ENCODE results near the gene C15orf61.

The C15orf61 gene

GRCh38 chr15:67495585-67495984 lies 25.3 kb upstream of the C15orf61 start:
- TF ChIP-seq ZFX (IDR thresholded peaks at IDR 0.05) (no peak), CTCF (conservative IDR thresholded peaks at IDR 0.05) (no peak)
- H3K27ac ChIP-seq, result no peak overlapping the region

- TF ChIP-seq CTCF (conservative IDR thresholded peaks at IDR 0.05), result peak; percentile 43
- TF ChIP-seq ZFX (IDR thresholded peaks at IDR 0.05), result no peak
- no peak overlapping the region for H3K27ac ChIP-seq
These were observed 19.6 kb upstream of the C15orf61 start for GRCh38 chr15:67501177-67501835.

- TF ChIP-seq ZFX (IDR thresholded peaks at IDR 0.05) (no peak), CTCF (conservative IDR thresholded peaks at IDR 0.05) (no peak)
- no peak overlapping the region for H3K27ac ChIP-seq
These were observed 19.0 kb upstream of the C15orf61 start for GRCh38 chr15:67501836-67502461.

GRCh38 chr15:67504056-67504455 lies 16.9 kb upstream of the C15orf61 start:
- no peak overlapping the region for H3K27ac ChIP-seq

GRCh38 chr15:67504796-67505195 lies 16.1 kb upstream of the C15orf61 start:
- TF ChIP-seq ZFX (IDR thresholded peaks at IDR 0.05) (no peak), CTCF (conservative IDR thresholded peaks at IDR 0.05) (no peak)
- no peak overlapping the region for H3K27ac ChIP-seq

More at GRCh38 chr15:67504056-67504455, 16.9 kb upstream of the C15orf61 start:
- TF ChIP-seq CTCF (conservative IDR thresholded peaks at IDR 0.05) (no peak), ZFX (IDR thresholded peaks at IDR 0.05) (no peak)

GRCh38 chr15:67505675-67506572 lies 15.0 kb upstream of the C15orf61 start:
- H3K27ac ChIP-seq, result no peak overlapping the region
- TF ChIP-seq CTCF (conservative IDR thresholded peaks at IDR 0.05), result no peak

All from C4-2B (cell line).